PC-9 (cell line): ENCODE results near the gene HS3ST3A1.

Source experiments
- CTCF ChIP-seq: fragments of 200-600 bp; sonication (generic); conservative IDR thresholded peaks from 2 replicates; pipeline ENCODE4 v1.6.1; 2017; ENCODE audit warnings: mixed run types, antibody characterized with exemption, mild to moderate bottlenecking, moderate library complexity
- EZH2 ChIP-seq: fragments of 200-600 bp; sonication (generic); IDR thresholded peaks from 2 replicates; pipeline ENCODE4 v1.8.0; 2017; ENCODE audit warnings: antibody characterized with exemption, low read depth

DNA sequence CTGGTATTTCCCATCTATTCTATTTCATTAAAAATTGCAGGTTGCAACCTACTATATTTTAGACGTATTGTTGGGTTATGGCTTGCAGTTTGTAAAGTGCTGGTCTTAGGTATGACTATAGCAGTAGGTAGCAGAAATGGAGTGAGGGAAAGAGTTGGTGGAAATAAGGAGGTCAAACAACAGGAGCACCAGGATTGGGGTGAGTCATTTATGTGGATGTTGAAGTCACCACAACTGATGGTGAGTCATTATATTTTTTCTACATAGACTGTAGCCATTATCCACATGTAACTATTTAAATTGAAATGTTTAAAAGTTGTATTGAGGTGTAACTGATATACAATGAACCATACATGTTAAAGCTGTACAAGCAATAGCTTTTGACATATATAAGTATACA, 25.0 kb upstream of the HS3ST3A1 start:
- TF ChIP-seq CTCF = no peak
- no peak for TF ChIP-seq EZH2
